ENCODE measurements around the gene BIK.
"Not testable (repeated sequence)": the region's sequence is repeated elsewhere in the genome, so short reads cannot be mapped to it uniquely, and the experiment has no call there.

BIK gene

GRCh38 chr22:43094551-43094950, 16.0 kb upstream of the BIK start:
- H3K27me3 Mint-ChIP-seq = no peaks in the 10 kb centered on the region

GRCh38 chr22:43096420-43096819, 14.1 kb upstream of the BIK start:
- ATAC-seq (no peak), DNase-seq (no peak)
- no peak overlapping the region for H3K27ac Mint-ChIP-seq
- no peaks in the 10 kb centered on the region for H3K27me3 Mint-ChIP-seq
- H3K9me3 Mint-ChIP-seq = peaks cover 9 to 19% of the 10 kb centered on the region in 2 donors
- no peak overlapping the region for H3K4me3 Mint-ChIP-seq
- H3K4me1 Mint-ChIP-seq = peaks cover 13% of the 10 kb centered on the region

More at GRCh38 chr22:43094551-43094950, 16.0 kb upstream of the BIK start:
- Mint-ChIP-seq H3K9me3 (peaks cover 9 to 19% of the 10 kb centered on the region in 2 donors), H3K27ac (no peak overlapping the region), H3K4me1 (peaks cover 6% of the 10 kb centered on the region), H3K4me3 (no peak overlapping the region)
- ATAC-seq (no peak), DNase-seq (no peak)

GRCh38 chr22:43098356-43098755, 12.2 kb upstream of the BIK start:
- H3K4me3 Mint-ChIP-seq = no peak overlapping the region
- ATAC-seq (no peak), DNase-seq (no peak)
- H3K4me1 Mint-ChIP-seq = peaks cover 8% of the 10 kb centered on the region
- H3K9me3 Mint-ChIP-seq = peaks cover 9 to 19% of the 10 kb centered on the region in 2 donors
- no peaks in the 10 kb centered on the region for H3K27me3 Mint-ChIP-seq
- no peak overlapping the region for H3K27ac Mint-ChIP-seq

GRCh38 chr22:43099095-43099494, 11.5 kb upstream of the BIK start:
- Mint-ChIP-seq H3K4me1 (peaks cover 16% of the 10 kb centered on the region), H3K27ac (no peak overlapping the region), H3K4me3 (no peak overlapping the region), H3K9me3 (peaks cover 9 to 19% of the 10 kb centered on the region in 2 donors), H3K27me3 (no peaks in the 10 kb centered on the region)
- DNase-seq (no peak), ATAC-seq (no peak)

GRCh38 chr22:43100225-43100624, 10.3 kb upstream of the BIK start:
- DNase-seq (no peak), ATAC-seq (no peak)
- Mint-ChIP-seq H3K27ac (no peak overlapping the region), H3K27me3 (no peaks in the 10 kb centered on the region), H3K4me3 (no peak overlapping the region), H3K9me3 (peaks cover 9 to 18% of the 10 kb centered on the region in 2 donors), H3K4me1 (peaks cover 24% of the 10 kb centered on the region)

GRCh38 chr22:43101306-43101705, 9.2 kb upstream of the BIK start:
- Mint-ChIP-seq H3K4me1 (peaks cover 24% of the 10 kb centered on the region), H3K27ac (no peak overlapping the region), H3K9me3 (peaks cover 2 to 10% of the 10 kb centered on the region in 2 donors), H3K27me3 (no peaks in the 10 kb centered on the region), H3K4me3 (no peak overlapping the region)
- DNase-seq (no peak), ATAC-seq (no peak)

- ATAC-seq, H3K27me3 Mint-ChIP-seq, DNase-seq, H3K9me3 Mint-ChIP-seq: not testable (repeated sequence)
- Mint-ChIP-seq H3K4me1 (peaks cover 24% of the 10 kb centered on the region), H3K27ac (peak overlapping the region in 1 of 2 donors; percentile 20), H3K4me3 (peak overlapping the region in 1 of 2 donors; percentile 72)
Observed at GRCh38 chr22:43104056-43104625, 6.4 kb upstream of the BIK start.

GRCh38 chr22:43104950-43105349, 5.6 kb upstream of the BIK start:
- H3K4me1 Mint-ChIP-seq = peaks cover 24% of the 10 kb centered on the region
- H3K27me3 Mint-ChIP-seq, H3K9me3 Mint-ChIP-seq, H3K27ac Mint-ChIP-seq, DNase-seq, H3K4me3 Mint-ChIP-seq, ATAC-seq: not testable (repeated sequence)

- ATAC-seq (no peak), DNase-seq (no peak)
- Mint-ChIP-seq H3K27me3 (no peaks in the 10 kb centered on the region), H3K27ac (no peak overlapping the region), H3K4me3 (no peak overlapping the region), H3K4me1 (peaks cover 21% of the 10 kb centered on the region), H3K9me3 (no peaks in the 10 kb centered on the region)
Observed at GRCh38 chr22:43106302-43106701, 4.2 kb upstream of the BIK start.

GRCh38 chr22:43109511-43109910, 1.0 kb upstream of the BIK start:
- no peak for DNase-seq
- Mint-ChIP-seq H3K27ac (no peak overlapping the region), H3K4me1 (peaks cover 9% of the 10 kb centered on the region), H3K4me3 (peak overlapping the region in 1 of 2 donors; percentile 12), H3K9me3 (no peaks in the 10 kb centered on the region), H3K27me3 (no peaks in the 10 kb centered on the region)
- ATAC-seq = no peak

- H3K4me3 Mint-ChIP-seq = peak overlapping the region; percentile 81 to 84
- no peak overlapping the region for H3K27ac Mint-ChIP-seq
- H3K9me3 Mint-ChIP-seq = no peaks in the 10 kb centered on the region
- no peaks in the 10 kb centered on the region for H3K27me3 Mint-ChIP-seq
- peaks cover 7% of the 10 kb centered on the region for H3K4me1 Mint-ChIP-seq
- DNase-seq = no peak
- no peak for ATAC-seq
Observed at GRCh38 chr22:43109921-43110443, 568 bp upstream of the BIK start.

GRCh38 chr22:43110927-43111623, 525 bp downstream of the BIK start:
- Mint-ChIP-seq H3K27ac (no peak overlapping the region), H3K4me3 (peak overlapping the region; percentile 81 to 84), H3K4me1 (peaks cover 10% of the 10 kb centered on the region), H3K9me3 (no peaks in the 10 kb centered on the region), H3K27me3 (no peaks in the 10 kb centered on the region)
- peak; percentile 36 to 40 for DNase-seq
- peak; percentile 84 for ATAC-seq

- H3K4me3 Mint-ChIP-seq = no peak overlapping the region
- ATAC-seq (no peak), DNase-seq (no peak)
- no peaks in the 10 kb centered on the region for H3K27me3 Mint-ChIP-seq
- H3K4me1 Mint-ChIP-seq = peaks cover 11% of the 10 kb centered on the region
- no peak overlapping the region for H3K27ac Mint-ChIP-seq
- no peaks in the 10 kb centered on the region for H3K9me3 Mint-ChIP-seq
Observed at GRCh38 chr22:43113526-43114251, 3.1 kb downstream of the BIK start.

- Mint-ChIP-seq H3K27ac (no peak overlapping the region), H3K4me1 (peaks cover 15% of the 10 kb centered on the region), H3K27me3 (no peaks in the 10 kb centered on the region)
Observed at GRCh38 chr22:43114958-43115357, 4.4 kb downstream of the BIK start.

GRCh38 chr22:43116932-43117331, 6.4 kb downstream of the BIK start:
- Mint-ChIP-seq H3K27me3 (no peaks in the 10 kb centered on the region), H3K9me3 (no peaks in the 10 kb centered on the region), H3K27ac (no peak overlapping the region), H3K4me1 (peaks cover 11% of the 10 kb centered on the region), H3K4me3 (no peak overlapping the region)
- ATAC-seq (no peak), DNase-seq (no peak)

More at GRCh38 chr22:43114958-43115357, 4.4 kb downstream of the BIK start:
- no peak for ATAC-seq
- no peak for DNase-seq
- Mint-ChIP-seq H3K9me3 (no peaks in the 10 kb centered on the region), H3K4me3 (no peak overlapping the region)
